CD4-positive, alpha-beta T cell treated with Interleukin-4 for 4 hours (primary cell): Measurements from ENCODE around the gene APOC3.
"Not testable (repeated sequence)": the region's sequence is repeated elsewhere in the genome, so short reads cannot be mapped to it uniquely, and the experiment has no call there.

Experiments
- DNase-seq: peaks from one replicate; pipeline ENCODE4 v3.0.0-alpha.2; 2020

APOC3 gene

GRCh38 chr11:116832350-116833290 is 2.9 kb downstream of the APOC3 start:
- no peak for DNase-seq

GRCh38 chr11:116833491-116833815 is 3.7 kb downstream of the APOC3 start:
- no peak for DNase-seq

- no peak for DNase-seq
Measured at GRCh38 chr11:116833816-116834534, 4.3 kb downstream of the APOC3 start.

DNA sequence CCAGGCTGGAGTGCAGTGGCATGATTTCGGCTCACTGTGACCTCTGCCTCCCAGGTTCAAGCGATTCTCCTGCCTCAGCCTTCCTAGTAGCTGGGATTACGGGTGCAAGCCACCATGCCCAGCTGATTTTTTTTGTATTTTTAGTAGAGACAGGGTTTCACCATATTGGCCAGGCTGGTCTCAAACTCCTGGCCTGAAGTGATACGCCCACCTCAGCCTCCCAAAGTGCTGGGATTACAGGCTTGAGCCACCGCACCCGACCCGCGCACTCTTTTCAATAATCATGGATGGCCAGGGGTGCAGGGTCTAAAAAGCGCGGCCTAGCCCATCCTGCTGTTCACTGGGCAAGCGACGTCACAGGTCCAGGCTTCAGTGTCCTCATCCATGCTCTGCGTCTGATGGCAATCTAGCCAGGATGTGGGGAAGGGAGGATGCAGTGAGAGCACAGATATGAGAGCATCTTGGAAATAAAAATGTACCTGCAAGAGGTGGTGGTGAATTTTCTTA is 4.9 kb downstream of the APOC3 start:
- DNase-seq, result not testable (repeated sequence)

DNA sequence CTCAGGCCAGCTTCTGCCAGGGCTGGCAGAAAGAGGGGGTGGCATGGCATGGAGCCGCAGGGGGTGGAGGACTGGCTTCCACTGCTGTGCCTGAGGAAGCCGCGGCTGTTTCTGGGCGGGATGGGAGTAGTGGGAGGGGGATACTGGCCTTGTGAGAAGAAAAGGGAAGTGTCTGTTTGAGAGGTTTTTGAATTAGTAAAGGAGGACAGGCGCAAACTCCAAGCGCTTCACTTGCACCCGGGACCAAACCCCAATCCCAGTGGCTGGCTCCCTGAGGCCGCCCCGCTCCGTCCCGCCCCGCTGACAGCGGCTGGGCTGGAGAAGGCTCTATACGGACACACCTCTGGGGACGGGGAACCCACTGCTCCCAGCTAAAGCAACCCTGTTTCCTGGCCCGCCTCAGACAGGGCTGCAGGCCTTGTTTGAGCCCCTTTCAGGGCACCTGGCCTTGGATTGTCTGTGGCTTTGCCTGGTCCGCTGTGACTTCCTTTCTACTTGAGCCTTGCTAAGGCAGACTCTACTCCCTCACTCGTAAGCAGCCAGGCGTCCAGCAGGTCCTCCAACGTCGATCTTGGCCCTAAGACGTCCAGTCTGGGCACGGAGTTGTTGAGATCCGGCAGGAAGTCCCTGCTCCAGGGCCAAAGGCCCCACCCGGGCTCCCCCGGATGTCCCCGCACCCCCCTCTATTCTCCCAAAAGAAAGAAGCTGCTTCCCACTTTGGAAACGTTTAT is 5.5 kb downstream of the APOC3 start:
- no peak for DNase-seq

DNA sequence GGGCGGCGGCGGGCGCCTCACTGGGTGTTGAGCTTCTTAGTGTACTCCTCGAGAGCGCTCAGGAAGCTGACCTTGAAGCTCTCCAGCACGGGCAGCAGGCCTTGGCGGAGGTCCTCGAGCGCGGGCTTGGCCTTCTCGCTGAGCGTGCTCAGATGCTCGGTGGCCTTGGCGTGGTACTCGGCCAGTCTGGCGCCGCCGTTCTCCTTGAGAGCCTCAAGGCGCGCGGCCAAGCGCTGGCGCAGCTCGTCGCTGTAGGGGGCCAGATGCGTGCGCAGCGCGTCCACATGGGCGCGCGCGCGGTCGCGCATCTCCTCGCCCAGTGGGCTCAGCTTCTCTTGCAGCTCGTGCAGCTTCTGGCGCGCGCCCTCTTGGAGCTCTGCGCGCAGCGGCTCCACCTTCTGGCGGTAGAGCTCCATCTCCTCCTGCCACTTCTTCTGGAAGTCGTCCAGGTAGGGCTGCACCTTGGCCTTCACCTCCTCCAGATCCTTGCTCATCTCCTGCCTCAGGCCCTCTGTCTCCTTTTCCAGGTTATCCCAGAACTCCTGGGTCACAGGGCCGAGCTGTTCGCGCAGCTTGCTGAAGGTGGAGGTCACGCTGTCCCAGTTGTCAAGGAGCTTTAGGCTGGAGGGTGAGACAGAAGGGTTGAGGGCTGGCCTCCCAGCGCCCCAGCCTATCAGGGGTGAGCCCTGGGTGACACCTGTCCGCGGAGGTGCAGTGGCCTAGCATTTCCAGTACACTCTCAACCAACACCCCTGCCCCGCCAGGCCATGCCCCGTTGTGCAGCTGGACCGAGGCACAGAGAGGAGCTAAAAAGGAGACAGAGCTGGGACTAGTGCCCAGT is 6.3 kb downstream of the APOC3 start:
- peak; percentile 80 for DNase-seq

- DNase-seq, result no peak
Measured at GRCh38 chr11:116836632-116836991, 6.9 kb downstream of the APOC3 start.

GRCh38 chr11:116837231-116838091 is 7.8 kb downstream of the APOC3 start, which contains the start of gene APOA1:
Gene APOA1, minus strand, starts transcription at chr11:116837622. Its CDS starts 235 bp downstream, at chr11:116837387.
- no peak for DNase-seq

GRCh38 chr11:116838321-116839084 is 8.8 kb downstream of the APOC3 start:
- DNase-seq, result no peak

GRCh38 chr11:116840224-116840745 is 10.6 kb downstream of the APOC3 start:
- no peak for DNase-seq

GRCh38 chr11:116840746-116841296 is 11.1 kb downstream of the APOC3 start:
- DNase-seq, result no peak

DNA sequence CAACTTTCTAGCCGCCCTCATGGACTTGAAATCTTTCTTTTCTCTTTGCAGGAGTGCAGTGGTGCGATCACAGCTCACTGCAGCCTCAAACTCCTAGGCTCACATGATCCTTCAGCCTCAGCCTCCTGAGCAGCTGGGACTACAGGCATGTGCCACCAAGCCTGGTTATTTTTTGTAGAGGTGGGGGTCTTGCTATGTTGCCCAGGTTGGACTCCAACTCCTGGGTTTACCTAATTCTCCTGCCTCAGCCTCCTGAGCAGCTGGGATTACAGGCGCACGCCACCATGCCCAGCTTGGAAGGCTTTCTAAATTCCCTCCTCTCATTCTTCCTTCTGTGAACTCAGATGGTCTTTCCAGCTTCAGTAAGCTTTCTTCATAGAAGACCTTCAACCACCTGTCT is 12.4 kb downstream of the APOC3 start:
- no peak for DNase-seq

DNA sequence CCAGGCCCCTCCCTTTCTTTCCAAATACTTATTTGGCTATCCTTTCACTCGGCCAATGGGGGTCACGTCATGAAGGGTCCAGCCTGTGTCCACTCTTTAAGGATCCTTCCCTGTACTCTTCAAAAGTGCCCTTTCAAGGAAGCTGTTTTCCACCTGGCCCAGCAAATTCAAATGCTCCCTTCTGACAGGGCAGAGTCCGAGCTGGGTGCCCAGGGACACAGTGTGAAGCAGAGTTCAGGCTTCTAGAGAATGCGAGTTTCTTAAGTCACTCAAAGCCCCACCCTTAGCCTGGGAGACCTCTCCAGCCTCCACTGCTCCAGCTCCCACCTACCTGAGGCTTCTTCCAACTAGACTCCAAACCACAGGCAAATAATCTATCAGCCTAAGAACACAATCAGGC is 13.2 kb downstream of the APOC3 start:
- DNase-seq, result no peak

- DNase-seq, result no peak
Measured at GRCh38 chr11:116843661-116844060, 14.0 kb downstream of the APOC3 start.

GRCh38 chr11:116844722-116845121 is 15.0 kb downstream of the APOC3 start:
- no peak for DNase-seq

DNA sequence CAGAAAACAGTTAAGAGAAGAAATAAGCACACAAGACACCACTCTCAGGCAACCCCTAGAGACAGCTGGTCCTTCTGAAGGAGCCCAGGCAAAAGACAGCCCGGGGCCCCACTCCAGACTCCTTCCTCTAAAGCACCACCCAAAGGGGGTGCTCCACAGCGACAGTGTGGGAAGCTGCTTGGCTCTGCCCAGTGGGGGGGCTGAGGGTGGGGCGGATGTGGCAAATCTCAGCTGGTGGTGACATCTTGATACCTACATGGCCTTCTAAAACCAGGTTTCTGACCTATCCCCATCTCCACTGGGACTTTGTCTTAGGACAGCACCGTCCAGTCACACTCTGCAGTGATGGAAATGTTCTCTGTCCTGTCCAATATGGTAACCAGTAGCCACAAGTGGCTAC is 17.9 kb downstream of the APOC3 start:
- no peak for DNase-seq

- DNase-seq, result no peak
Measured at GRCh38 chr11:116849060-116849459, 19.4 kb downstream of the APOC3 start.

GRCh38 chr11:116849486-116849885 is 19.8 kb downstream of the APOC3 start:
- DNase-seq, result no peak

GRCh38 chr11:116851626-116852025 is 21.9 kb downstream of the APOC3 start:
- DNase-seq, result peak; percentile 54
